Measurements from ENCODE around the gene KCNIP3.

GRCh38 chr2:95382686-95383634, 85.8 kb downstream of the KCNIP3 start:
- TF ChIP-seq, protein P1, sequence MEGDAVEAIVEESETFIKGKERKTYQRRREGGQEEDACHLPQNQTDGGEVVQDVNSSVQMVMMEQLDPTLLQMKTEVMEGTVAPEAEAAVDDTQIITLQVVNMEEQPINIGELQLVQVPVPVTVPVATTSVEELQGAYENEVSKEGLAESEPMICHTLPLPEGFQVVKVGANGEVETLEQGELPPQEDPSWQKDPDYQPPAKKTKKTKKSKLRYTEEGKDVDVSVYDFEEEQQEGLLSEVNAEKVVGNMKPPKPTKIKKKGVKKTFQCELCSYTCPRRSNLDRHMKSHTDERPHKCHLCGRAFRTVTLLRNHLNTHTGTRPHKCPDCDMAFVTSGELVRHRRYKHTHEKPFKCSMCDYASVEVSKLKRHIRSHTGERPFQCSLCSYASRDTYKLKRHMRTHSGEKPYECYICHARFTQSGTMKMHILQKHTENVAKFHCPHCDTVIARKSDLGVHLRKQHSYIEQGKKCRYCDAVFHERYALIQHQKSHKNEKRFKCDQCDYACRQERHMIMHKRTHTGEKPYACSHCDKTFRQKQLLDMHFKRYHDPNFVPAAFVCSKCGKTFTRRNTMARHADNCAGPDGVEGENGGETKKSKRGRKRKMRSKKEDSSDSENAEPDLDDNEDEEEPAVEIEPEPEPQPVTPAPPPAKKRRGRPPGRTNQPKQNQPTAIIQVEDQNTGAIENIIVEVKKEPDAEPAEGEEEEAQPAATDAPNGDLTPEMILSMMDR (IDR thresholded peaks at IDR 0.05; ENCODE audit: insufficient read depth, low read depth, low read length), result no peak
- no peak for TF ChIP-seq EZH2 (IDR thresholded peaks at IDR 0.05; ENCODE audit: insufficient read depth, low read length)

All from astrocyte (in vitro differentiated cells and primary cell).